HEK293 (cell line): ENCODE data around the gene AGAP3.

Experiments used
- CTCF ChIA-PET: fragments of 350-600 bp; formaldehyde crosslinking; extraction: SDS; loops from one replicate; lab custom pipeline; 2021; ENCODE audit warnings: antibody characterized with exemption; lab: Yijun Ruan, JAX
- POLR2A ChIA-PET: fragments of 300-600 bp; formaldehyde crosslinking; extraction: SDS; loops from one replicate; lab custom pipeline; 2020; ENCODE audit warnings: antibody characterized with exemption, inconsistent platforms; lab: Yijun Ruan, JAX
- H3K27ac ChIP-seq: fragments of 200-500 bp; sonication (Bioruptor generic); 2 replicates; pipeline ENCODE4 v1.5.1; 2014; ENCODE audit warnings: low read depth, low read length, control low read depth, inconsistent platforms; ENCODE audit errors: extremely low read depth
- H3K36me3 ChIP-seq, 2 experiments: fragments of 200-500 bp in 1 of 2; sonication (Bioruptor generic) in 1 of 2; 1 replicate in 1 of 2; 2 replicates in 1 of 2; pipeline ENCODE4 v1.5.1; 2014 to 2017; ENCODE audit warnings: inconsistent platforms in 2 of 2, low read length in 2 of 2; ENCODE audit not compliant: control insufficient read depth in 2 of 2, insufficient read depth in 1 of 2
- H3K4me1 ChIP-seq: fragments of 200-500 bp; sonication (Bioruptor generic); 2 replicates; pipeline ENCODE4 v1.5.1; 2014; ENCODE audit warnings: mild to moderate bottlenecking, low read length, inconsistent platforms; ENCODE audit not compliant: control insufficient read depth, insufficient read depth
- H3K4me3 ChIP-seq: 2 replicates; pipeline ENCODE4 v1.5.1; 2011; ENCODE audit warnings: low read depth, mild to moderate bottlenecking, control low read depth, low read length, moderate library complexity
- H3K9me3 ChIP-seq: fragments of 200-500 bp; sonication (Bioruptor generic); 2 replicates; pipeline ENCODE4 v1.5.1; 2014; ENCODE audit warnings: low read depth, low read length, inconsistent platforms; ENCODE audit not compliant: control insufficient read depth, insufficient read depth
- KLF8 ChIP-seq: fragments of 450-650 bp; formaldehyde crosslinking; IDR thresholded peaks from 2 replicates; pipeline ENCODE4 v1.5.1; 2016; ENCODE audit warnings: missing biosample characterization, missing genetic modification characterization
- YY1 ChIP-seq: fragments of 450-650 bp; formaldehyde crosslinking; IDR thresholded peaks from 2 replicates; pipeline ENCODE4 v1.5.1; 2018; ENCODE audit warnings: missing biosample characterization, missing genetic modification characterization
- ZBTB17 ChIP-seq: fragments of 450-650 bp; formaldehyde crosslinking; IDR thresholded peaks from 2 replicates; pipeline ENCODE4 v1.5.1; 2016; ENCODE audit warnings: missing biosample characterization, missing genetic modification characterization
- ZBTB48 ChIP-seq: fragments of 450-650 bp; formaldehyde crosslinking; IDR thresholded peaks from 2 replicates; pipeline ENCODE4 v1.5.1; 2016; ENCODE audit warnings: missing biosample characterization, missing genetic modification characterization
- ZEB2 ChIP-seq: fragments of 450-650 bp; formaldehyde crosslinking; IDR thresholded peaks from 2 replicates; pipeline ENCODE4 v1.5.1; 2016; ENCODE audit warnings: missing biosample characterization, missing genetic modification characterization
- ZFP37 ChIP-seq: fragments of 450-650 bp; formaldehyde crosslinking; IDR thresholded peaks from 2 replicates; pipeline ENCODE4 v1.5.1; 2016; ENCODE audit warnings: missing biosample characterization, missing genetic modification characterization
- ZNF133 ChIP-seq: fragments of 450-650 bp; formaldehyde crosslinking; IDR thresholded peaks from 2 replicates; pipeline ENCODE4 v1.5.1; 2016; ENCODE audit warnings: missing biosample characterization, missing genetic modification characterization
- ZNF169 ChIP-seq: fragments of 450-650 bp; formaldehyde crosslinking; IDR thresholded peaks from 2 replicates; pipeline ENCODE4 v1.5.1; 2016; ENCODE audit warnings: missing biosample characterization, missing genetic modification characterization
- ZNF19 ChIP-seq: fragments of 450-650 bp; formaldehyde crosslinking; IDR thresholded peaks from 2 replicates; pipeline ENCODE4; 2016; ENCODE audit warnings: missing biosample characterization, missing genetic modification characterization, low read depth
- ZNF324 ChIP-seq: fragments of 450-650 bp; formaldehyde crosslinking; IDR thresholded peaks from 2 replicates; pipeline ENCODE4 v1.5.1; 2016; ENCODE audit warnings: missing biosample characterization, missing genetic modification characterization
- ZNF423 ChIP-seq: fragments of 450-650 bp; formaldehyde crosslinking; IDR thresholded peaks from 2 replicates; pipeline ENCODE4 v1.5.1; 2016; ENCODE audit warnings: missing biosample characterization, missing genetic modification characterization
- ZNF473 ChIP-seq: fragments of 450-650 bp; formaldehyde crosslinking; IDR thresholded peaks from 2 replicates; pipeline ENCODE4 v1.5.1; 2017; ENCODE audit warnings: missing biosample characterization, missing genetic modification characterization
- ZNF501 ChIP-seq: fragments of 450-650 bp; formaldehyde crosslinking; IDR thresholded peaks from 2 replicates; pipeline ENCODE4 v1.5.1; 2016; ENCODE audit warnings: missing biosample characterization, missing genetic modification characterization
- ZNF548 ChIP-seq: fragments of 450-650 bp; formaldehyde crosslinking; IDR thresholded peaks from 2 replicates; pipeline ENCODE4 v1.5.1; 2016; ENCODE audit warnings: missing biosample characterization, missing genetic modification characterization
- ZNF629 ChIP-seq: fragments of 450-650 bp; formaldehyde crosslinking; IDR thresholded peaks from 2 replicates; pipeline ENCODE4 v1.5.1; 2017; ENCODE audit warnings: missing biosample characterization, missing genetic modification characterization
- ZNF791 ChIP-seq: fragments of 450-650 bp; formaldehyde crosslinking; IDR thresholded peaks from 2 replicates; pipeline ENCODE4 v1.5.1; 2016; ENCODE audit warnings: missing biosample characterization, missing genetic modification characterization
- ZNF792 ChIP-seq: fragments of 450-650 bp; formaldehyde crosslinking; IDR thresholded peaks from 2 replicates; pipeline ENCODE4 v1.5.1; 2016; ENCODE audit warnings: missing biosample characterization, missing genetic modification characterization
- ZNF830 ChIP-seq: fragments of 450-650 bp; IDR thresholded peaks from 2 replicates; pipeline ENCODE4 v1.5.0; 2018; ENCODE audit warnings: missing biosample characterization, missing genetic modification characterization, low read depth, mild to moderate bottlenecking, moderate library complexity
- ZSCAN23 ChIP-seq: fragments of 450-650 bp; formaldehyde crosslinking; IDR thresholded peaks from 2 replicates; pipeline ENCODE4 v1.5.1; 2016; ENCODE audit warnings: missing biosample characterization, missing genetic modification characterization
- TF ChIP-seq, protein P1 (sequence below): fragments of 450-650 bp; formaldehyde crosslinking; IDR thresholded peaks from 2 replicates; pipeline ENCODE4 v1.5.1; 2017; ENCODE audit warnings: missing biosample characterization, missing genetic modification characterization
- TF ChIP-seq, protein P2 (sequence below): fragments of 450-650 bp; formaldehyde crosslinking; IDR thresholded peaks from 2 replicates; pipeline ENCODE4 v1.5.1; 2016; ENCODE audit warnings: missing biosample characterization, missing genetic modification characterization
- TF ChIP-seq, protein P3 (sequence below): fragments of 450-650 bp; formaldehyde crosslinking; IDR thresholded peaks from 2 replicates; pipeline ENCODE4 v1.5.1; 2017; ENCODE audit warnings: missing biosample characterization, missing genetic modification characterization
- TF ChIP-seq, protein P4 (sequence below): fragments of 450-650 bp; formaldehyde crosslinking; IDR thresholded peaks from 2 replicates; pipeline ENCODE4; 2016; ENCODE audit warnings: missing biosample characterization, missing genetic modification characterization
- TF ChIP-seq, protein P5 (sequence below): fragments of 450-650 bp; formaldehyde crosslinking; IDR thresholded peaks from 2 replicates; pipeline ENCODE4 v1.5.1; 2016; ENCODE audit warnings: missing biosample characterization, missing genetic modification characterization

AGAP3 gene

DNA sequence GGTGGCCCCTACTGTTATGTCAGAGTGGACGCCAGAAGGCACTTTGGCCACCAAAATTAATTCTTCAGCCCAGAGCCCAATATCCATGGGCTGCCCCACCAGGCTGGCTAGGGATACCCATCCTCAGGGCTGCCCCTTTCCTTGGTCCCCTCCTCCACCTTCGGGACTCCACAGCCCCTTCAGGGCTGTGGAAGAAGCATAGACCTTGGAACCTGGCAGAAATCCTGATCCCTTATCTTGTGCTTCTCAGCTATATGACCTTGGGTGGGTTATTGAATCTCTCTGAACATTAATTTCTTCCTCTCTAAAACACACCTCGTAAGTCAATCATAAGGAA lies 2.5 kb upstream of the AGAP3 start:
- POLR2A ChIA-PET, result interaction anchor here (1.0 to 3.0 kb wide), 2 partner anchors 18 to 55 kb away, joined by 3 to 16 read pairs; partner anchors contain the start of gene ABCB8
- Histone ChIP-seq H3K27ac (no peak overlapping the region; the same call in 1 of the 2 replicates), H3K36me3 (peaks cover 0 to 17% of the 10 kb centered on the region in 2 experiments; a peak in 1 of 3 replicates), H3K4me1 (peaks cover 7% of the 10 kb centered on the region), H3K4me3 (peak overlapping the region; percentile 74), H3K9me3 (no peaks in the 10 kb centered on the region)
- TF ChIP-seq YY1, result no peak
- TF ChIP-seq ZBTB48 (tag by site-specific recombination), result peak; percentile 61
- TF ChIP-seq ZNF501 (tag by site-specific recombination), result 0 out of 2 replicates have a peak, but pooled peaks have one; percentile 33
- no peak for TF ChIP-seq ZNF473 (tag by site-specific recombination)
- no peak for TF ChIP-seq ZNF791
- TF ChIP-seq ZBTB17 (tag by site-specific recombination), result peak; percentile 23; the same call in 1 of the 2 replicates
- 0 out of 2 replicates have a peak, but pooled peaks have one; percentile 9 for TF ChIP-seq ZNF629
- CTCF ChIA-PET, result interaction anchor here (0.6 to 2.2 kb wide), 7 partner anchors 8 to 231 kb away, joined by 3 to 7 read pairs (median 3); partner anchors contain the start of gene ABCB8

DNA sequence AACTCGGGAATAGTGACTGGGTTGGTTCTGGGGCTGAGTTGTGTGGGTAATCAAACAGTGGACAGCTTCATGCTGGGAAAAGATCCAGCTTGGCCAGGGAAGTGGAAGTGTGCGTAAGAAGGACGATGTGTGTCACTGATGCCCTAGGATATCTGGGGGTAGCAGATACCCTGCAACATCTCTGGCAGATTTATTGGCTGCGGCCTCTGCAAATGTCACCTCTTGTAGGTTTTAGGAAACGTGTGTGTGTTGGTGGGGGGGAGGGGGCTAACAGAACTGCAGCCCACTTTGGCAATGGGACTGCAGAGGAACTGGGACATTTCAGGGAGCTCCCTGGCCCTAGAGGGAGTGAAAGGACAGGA lies 965 bp upstream of the AGAP3 start:
- ChIA-PET POLR2A (interaction anchor here (1.2 to 3.0 kb wide), 7 partner anchors 8 to 151 kb away, joined by 3 to 16 read pairs (median 6); partner anchors contain the start of genes ABCB8 and ABCF2), CTCF (interaction anchor here (0.6 to 2.2 kb wide), 13 partner anchors 20 to 102 kb away, joined by 3 to 19 read pairs (median 5); partner anchors contain the start of gene ABCB8)
- peaks cover 0 to 12% of the 10 kb centered on the region in 2 experiments; a peak in 1 of 3 replicates for H3K36me3 ChIP-seq
- H3K27ac ChIP-seq, result no peak overlapping the region
- H3K9me3 ChIP-seq, result no peaks in the 10 kb centered on the region
- peaks cover 7% of the 10 kb centered on the region for H3K4me1 ChIP-seq
- no peak overlapping the region for H3K4me3 ChIP-seq
- TF ChIP-seq, protein P1, sequence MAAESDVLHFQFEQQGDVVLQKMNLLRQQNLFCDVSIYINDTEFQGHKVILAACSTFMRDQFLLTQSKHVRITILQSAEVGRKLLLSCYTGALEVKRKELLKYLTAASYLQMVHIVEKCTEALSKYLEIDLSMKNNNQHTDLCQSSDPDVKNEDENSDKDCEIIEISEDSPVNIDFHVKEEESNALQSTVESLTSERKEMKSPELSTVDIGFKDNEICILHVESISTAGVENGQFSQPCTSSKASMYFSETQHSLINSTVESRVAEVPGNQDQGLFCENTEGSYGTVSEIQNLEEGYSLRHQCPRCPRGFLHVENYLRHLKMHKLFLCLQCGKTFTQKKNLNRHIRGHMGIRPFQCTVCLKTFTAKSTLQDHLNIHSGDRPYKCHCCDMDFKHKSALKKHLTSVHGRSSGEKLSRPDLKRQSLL (tag by site-specific recombination), result no peak
- 0 out of 2 replicates have a peak, but pooled peaks have one; percentile 16 for TF ChIP-seq ZSCAN23
- TF ChIP-seq, all 188 proteins: peak for 1

DNA sequence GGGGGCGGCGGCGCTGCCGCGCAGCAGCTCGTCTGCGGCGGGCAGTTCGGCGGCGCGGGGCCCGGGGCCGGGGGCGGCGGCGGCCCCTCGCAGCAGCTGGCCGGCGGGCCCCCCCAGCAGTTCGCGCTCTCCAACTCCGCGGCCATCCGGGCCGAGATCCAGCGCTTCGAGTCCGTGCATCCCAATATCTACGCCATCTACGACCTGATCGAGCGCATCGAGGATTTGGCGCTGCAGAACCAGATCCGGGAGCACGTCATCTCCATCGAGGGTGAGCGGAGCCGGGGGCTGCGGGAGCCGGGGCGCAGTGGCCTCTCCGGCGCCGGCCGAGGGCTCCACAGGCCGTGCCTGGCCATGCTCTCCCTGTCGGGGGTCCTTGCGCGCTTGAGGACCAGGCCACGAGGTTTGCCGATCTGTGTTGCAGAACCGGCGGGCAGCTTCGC lies 548 bp downstream of the AGAP3 start:
- H3K9me3 ChIP-seq, result no peaks in the 10 kb centered on the region
- ChIA-PET CTCF (interaction anchor here (0.5 to 0.7 kb wide), 2 partner anchors 20 to 24 kb away, joined by 3 to 4 read pairs; no protein-coding TSS in a partner anchor), POLR2A (interaction anchor here (1.8 kb wide), 1 partner anchor 22 kb away, joined by 4 read pairs; no protein-coding TSS in a partner anchor)
- H3K36me3 ChIP-seq, result peaks cover 0 to 22% of the 10 kb centered on the region in 2 experiments; a peak in 1 of 3 replicates
- H3K27ac ChIP-seq, result peak overlapping the region; percentile 82
- H3K4me1 ChIP-seq, result peaks cover 7% of the 10 kb centered on the region
- peak overlapping the region; percentile 80 for H3K4me3 ChIP-seq
- TF ChIP-seq ZNF423 (tag by site-specific recombination) (no peak), ZNF169 (tag by site-specific recombination) (no peak), ZNF548 (tag by site-specific recombination) (no peak), ZEB2 (tag by site-specific recombination) (peak; percentile 43), KLF8 (tag by site-specific recombination) (no peak), ZNF792 (tag by site-specific recombination) (0 out of 2 replicates have a peak, but pooled peaks have one; percentile 33), ZNF324 (tag by site-specific recombination) (0 out of 2 replicates have a peak, but pooled peaks have one; percentile 56), ZFP37 (tag by site-specific recombination) (no peak), ZNF830 (tag by site-specific recombination) (no peak), ZNF133 (tag by site-specific recombination) (no peak), ZNF19 (tag by site-specific recombination) (no peak)
- TF ChIP-seq, protein P2, sequence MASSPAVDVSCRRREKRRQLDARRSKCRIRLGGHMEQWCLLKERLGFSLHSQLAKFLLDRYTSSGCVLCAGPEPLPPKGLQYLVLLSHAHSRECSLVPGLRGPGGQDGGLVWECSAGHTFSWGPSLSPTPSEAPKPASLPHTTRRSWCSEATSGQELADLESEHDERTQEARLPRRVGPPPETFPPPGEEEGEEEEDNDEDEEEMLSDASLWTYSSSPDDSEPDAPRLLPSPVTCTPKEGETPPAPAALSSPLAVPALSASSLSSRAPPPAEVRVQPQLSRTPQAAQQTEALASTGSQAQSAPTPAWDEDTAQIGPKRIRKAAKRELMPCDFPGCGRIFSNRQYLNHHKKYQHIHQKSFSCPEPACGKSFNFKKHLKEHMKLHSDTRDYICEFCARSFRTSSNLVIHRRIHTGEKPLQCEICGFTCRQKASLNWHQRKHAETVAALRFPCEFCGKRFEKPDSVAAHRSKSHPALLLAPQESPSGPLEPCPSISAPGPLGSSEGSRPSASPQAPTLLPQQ (tag by site-specific recombination), result 0 out of 2 replicates have a peak, but pooled peaks have one; percentile 9
- TF ChIP-seq, protein P3, sequence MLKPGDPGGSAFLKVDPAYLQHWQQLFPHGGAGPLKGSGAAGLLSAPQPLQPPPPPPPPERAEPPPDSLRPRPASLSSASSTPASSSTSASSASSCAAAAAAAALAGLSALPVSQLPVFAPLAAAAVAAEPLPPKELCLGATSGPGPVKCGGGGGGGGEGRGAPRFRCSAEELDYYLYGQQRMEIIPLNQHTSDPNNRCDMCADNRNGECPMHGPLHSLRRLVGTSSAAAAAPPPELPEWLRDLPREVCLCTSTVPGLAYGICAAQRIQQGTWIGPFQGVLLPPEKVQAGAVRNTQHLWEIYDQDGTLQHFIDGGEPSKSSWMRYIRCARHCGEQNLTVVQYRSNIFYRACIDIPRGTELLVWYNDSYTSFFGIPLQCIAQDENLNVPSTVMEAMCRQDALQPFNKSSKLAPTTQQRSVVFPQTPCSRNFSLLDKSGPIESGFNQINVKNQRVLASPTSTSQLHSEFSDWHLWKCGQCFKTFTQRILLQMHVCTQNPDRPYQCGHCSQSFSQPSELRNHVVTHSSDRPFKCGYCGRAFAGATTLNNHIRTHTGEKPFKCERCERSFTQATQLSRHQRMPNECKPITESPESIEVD (tag by site-specific recombination), result no peak
- TF ChIP-seq, protein P4, sequence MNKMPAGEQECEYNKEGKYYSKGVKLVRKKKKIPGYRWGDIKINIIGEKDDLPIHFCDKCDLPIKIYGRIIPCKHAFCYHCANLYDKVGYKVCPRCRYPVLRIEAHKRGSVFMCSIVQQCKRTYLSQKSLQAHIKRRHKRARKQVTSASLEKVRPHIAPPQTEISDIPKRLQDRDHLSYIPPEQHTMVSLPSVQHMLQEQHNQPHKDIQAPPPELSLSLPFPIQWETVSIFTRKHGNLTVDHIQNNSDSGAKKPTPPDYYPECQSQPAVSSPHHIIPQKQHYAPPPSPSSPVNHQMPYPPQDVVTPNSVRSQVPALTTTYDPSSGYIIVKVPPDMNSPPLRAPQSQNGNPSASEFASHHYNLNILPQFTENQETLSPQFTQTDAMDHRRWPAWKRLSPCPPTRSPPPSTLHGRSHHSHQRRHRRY (tag by site-specific recombination), result no peak
- TF ChIP-seq, protein P5, sequence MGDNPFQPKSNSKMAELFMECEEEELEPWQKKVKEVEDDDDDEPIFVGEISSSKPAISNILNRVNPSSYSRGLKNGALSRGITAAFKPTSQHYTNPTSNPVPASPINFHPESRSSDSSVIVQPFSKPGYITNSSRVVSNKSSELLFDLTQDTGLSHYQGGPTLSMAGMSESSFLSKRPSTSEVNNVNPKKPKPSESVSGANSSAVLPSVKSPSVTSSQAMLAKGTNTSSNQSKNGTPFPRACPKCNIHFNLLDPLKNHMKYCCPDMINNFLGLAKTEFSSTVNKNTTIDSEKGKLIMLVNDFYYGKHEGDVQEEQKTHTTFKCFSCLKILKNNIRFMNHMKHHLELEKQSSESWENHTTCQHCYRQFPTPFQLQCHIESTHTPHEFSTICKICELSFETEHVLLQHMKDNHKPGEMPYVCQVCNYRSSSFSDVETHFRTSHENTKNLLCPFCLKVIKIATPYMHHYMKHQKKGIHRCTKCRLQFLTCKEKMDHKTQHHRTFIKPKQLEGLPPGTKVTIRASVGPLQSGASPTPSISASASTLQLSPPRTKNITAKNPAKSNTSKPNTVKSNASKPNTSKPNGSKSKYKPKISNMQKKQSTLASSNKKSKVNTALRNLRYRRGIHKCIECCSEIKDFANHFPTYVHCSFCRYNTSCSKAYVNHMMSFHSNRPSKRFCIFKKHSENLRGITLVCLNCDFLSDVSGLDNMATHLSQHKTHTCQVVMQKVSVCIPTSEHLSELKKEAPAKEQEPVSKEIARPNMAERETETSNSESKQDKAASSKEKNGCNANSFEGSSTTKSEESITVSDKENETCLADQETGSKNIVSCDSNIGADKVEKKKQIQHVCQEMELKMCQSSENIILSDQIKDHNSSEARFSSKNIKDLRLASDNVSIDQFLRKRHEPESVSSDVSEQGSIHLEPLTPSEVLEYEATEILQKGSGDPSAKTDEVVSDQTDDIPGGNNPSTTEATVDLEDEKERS, result no peak
